K562 (cell line): ENCODE measurements around the gene SH2D4B. TPM values are rescaled to one million over a fixed set of nuclear protein-coding genes. Genes with fewer than 3 reads are reported as not detected.

Experiments
- ATAC-seq: fragments of 200-7000 bp; cut with Tn5 transposase; 3 replicates; pipeline ENCODE4 v1.9.1; 2020; ENCODE audit warnings: moderate library complexity
- BruUV-seq: library from RNA; stranded (reverse); fragments of 400-500 nt; replicated peaks from 2 replicates; lab custom pipeline; 2021; lab: Mats Ljungman, UMichigan
- CTCF ChIA-PET: fragments of 300-600 bp; formaldehyde crosslinking; extraction: SDS; loops from one replicate; lab custom pipeline; 2021; ENCODE audit warnings: low intra/inter-chr PET ratio; lab: Yijun Ruan, JAX
- POLR2A ChIA-PET: fragments of 300-600, 350-650 bp; sonication (Branson Sonifier 250); formaldehyde crosslinking; extraction: SDS; loops from one replicate; lab custom pipeline; 2021; ENCODE audit warnings: antibody characterized with exemption, inconsistent platforms; lab: Yijun Ruan, JAX
- DNase-seq, 4 experiments: peaks; one replicate each; pipeline versions ENCODE4 v3.0.0 to v3.0.0-alpha.2; 2011 to 2018; ENCODE audit warnings: low spot score in 3 of 4, mixed read lengths in 3 of 4; ENCODE audit errors: extremely low read depth in 1 of 4
- FAIRE-seq: peaks from 2 replicates; lab custom pipeline; 2011; peaks lifted over from hg19 to GRCh38; lab: Jason Lieb, UNC
- H2AFZ ChIP-seq: 2 replicates; pipeline ENCODE4 v1.6.0; 2011; ENCODE audit warnings: low read depth, low read length, control low read depth, inconsistent platforms
- H3K27ac ChIP-seq: fragments of 200-600 bp; 3 replicates; pipeline ENCODE4 v1.8.0; 2011; ENCODE audit warnings: low read depth, mild to moderate bottlenecking, control low read depth, inconsistent platforms, low read length, moderate library complexity, mixed read lengths; ENCODE audit errors: extremely low read depth
- H3K27me3 ChIP-seq, 2 experiments: fragments of 300-600 bp in 1 of 2; 2 replicates in 1 of 2; 3 replicates in 1 of 2; pipeline versions ENCODE4 v1.6.0 to v1.8.0; 2011; ENCODE audit warnings: inconsistent platforms in 2 of 2, low read length in 2 of 2, mild to moderate bottlenecking in 1 of 2, mixed read lengths in 1 of 2, moderate library complexity in 1 of 2; ENCODE audit not compliant: control insufficient read depth in 2 of 2, insufficient read depth in 2 of 2
- H3K36me3 ChIP-seq: fragments of 300-600 bp; 3 replicates; pipeline ENCODE4 v1.8.0; 2011; ENCODE audit warnings: mild to moderate bottlenecking, low read length, inconsistent platforms; ENCODE audit not compliant: control insufficient read depth, insufficient read depth
- H3K4me1 ChIP-seq, 2 experiments: fragments of 200-600 bp in 1 of 2; replicated peaks in 1 of 2; 2 replicates in 1 of 2; 3 replicates in 1 of 2; pipeline versions ENCODE4 v1.5.1 to v1.8.0; 2011; ENCODE audit warnings: inconsistent platforms in 2 of 2, low read length in 2 of 2, mild to moderate bottlenecking in 1 of 2, mixed read lengths in 1 of 2, moderate library complexity in 1 of 2; ENCODE audit not compliant: control insufficient read depth in 2 of 2, insufficient read depth in 2 of 2
- H3K4me2 ChIP-seq: 2 replicates; pipeline ENCODE4 v1.6.1; 2011; ENCODE audit warnings: low read length, control low read depth, inconsistent platforms, mixed read lengths; ENCODE audit not compliant: insufficient read depth
- H3K4me3 ChIP-seq: fragments of 200-600 bp; sonication (generic), shearing (Covaris generic); 2 replicates; pipeline ENCODE4 v1.5.1; 2016; ENCODE audit warnings: control low read depth, inconsistent platforms
- H3K79me2 ChIP-seq: fragments of 200-600 bp; 3 replicates; pipeline ENCODE4 v1.8.0; 2011; ENCODE audit warnings: low read length, inconsistent platforms; ENCODE audit not compliant: control insufficient read depth, insufficient read depth
- H3K9ac ChIP-seq, 2 experiments: 2 replicates each; pipeline versions ENCODE4 v1.6.0 to v1.6.1; 2011; ENCODE audit warnings: low read depth in 2 of 2, low read length in 2 of 2, control low read depth in 1 of 2, inconsistent platforms in 1 of 2, mild to moderate bottlenecking in 1 of 2, mixed read lengths in 1 of 2; ENCODE audit not compliant: insufficient read depth in 1 of 2
- H3K9me1 ChIP-seq: one replicate; pipeline ENCODE4 v1.6.0; 2011; ENCODE audit warnings: inconsistent platforms, mild to moderate bottlenecking, low read length, moderate library complexity; ENCODE audit not compliant: control insufficient read depth, insufficient read depth
- H3K9me3 ChIP-seq: replicated peaks from 2 replicates; pipeline ENCODE4 v1.5.1; 2011; ENCODE audit warnings: low read depth, low read length, inconsistent platforms; ENCODE audit not compliant: control insufficient read depth, insufficient read depth
- H4K20me1 ChIP-seq: replicated peaks from 2 replicates; pipeline ENCODE4 v1.6.1; 2011; ENCODE audit warnings: low read length, inconsistent platforms, mixed read lengths; ENCODE audit not compliant: control insufficient read depth, insufficient read depth
- CREM ChIP-seq: IDR thresholded peaks from 2 replicates; pipeline ENCODE4 v1.6.1; 2014; ENCODE audit warnings: antibody characterized with exemption, low read depth
- KLF16 ChIP-seq: IDR thresholded peaks from 2 replicates; pipeline ENCODE4 v1.6.1; 2016; ENCODE audit warnings: antibody characterized with exemption
- RAD21 ChIP-seq, 2 experiments: fragments of 250-450 bp in 1 of 2; fragments of 450-650 bp in 1 of 2; sonication (Bioruptor Pico) in 1 of 2; formaldehyde crosslinking in 1 of 2; IDR thresholded peaks in 1 of 2; conservative IDR thresholded peaks in 1 of 2; 2 replicates each; pipeline versions ENCODE4 v1.4.0 to v1.8.0; 2020 to 2022; ENCODE audit warnings: mild to moderate bottlenecking in 2 of 2, moderate library complexity in 1 of 2
- SMC3 ChIP-seq: conservative IDR thresholded peaks from 2 replicates; pipeline ENCODE4 v1.6.1; 2011; ENCODE audit warnings: low read depth, low read length, improper control_type of control experiment; ENCODE audit not compliant: insufficient read depth
- XRCC3 ChIP-seq: fragments of 450-650 bp; IDR thresholded peaks from 2 replicates; pipeline ENCODE4 v1.6.1; 2017; ENCODE audit warnings: mild to moderate bottlenecking, moderate library complexity
- XRCC5 ChIP-seq: fragments of 200-400 bp; formaldehyde crosslinking; IDR thresholded peaks from 2 replicates; pipeline ENCODE4 v1.6.1; 2017; ENCODE audit warnings: low read depth, mild to moderate bottlenecking, low read length
- ZKSCAN8 ChIP-seq: fragments of 200-800 bp; sonication (Bioruptor generic); IDR thresholded peaks from 2 replicates; pipeline ENCODE4 v1.6.1; 2016; ENCODE audit warnings: missing genetic modification characterization, missing compliant biosample characterization
- WGBS: fragments of 100-300 bp; shearing (Covaris generic); methylation state at CpG from one replicate; pipeline ENCODE4 v1.1.6; 2016; ENCODE audit warnings: low coverage, mixed read lengths; ENCODE audit not compliant: insufficient coverage; ENCODE audit errors: missing lambda C conversion rate; 5-methylcytosine and 5-hydroxymethylcytosine counted together
- in situ Hi-C: fragments of 300-500 bp; cut with MboI; formaldehyde crosslinking; loops from 4 replicates; pipeline ENCODE4 v1.15.0; 2018; ENCODE audit warnings: inconsistent platforms, mixed read lengths
- intact Hi-C: fragments of 100-400 bp; cut with micrococcal nuclease; formaldehyde crosslinking; loops from 2 replicates; pipeline ENCODE4 v1.14.2; 2022
- polyA plus RNA-seq, 8 experiments: library from polyadenylated mRNA; depleted of rRNA in 4 of 8; stranded (reverse) in 5 of 8; unstranded in 3 of 8; fragments of >200 nt; fragmentation: Nextera tagmentation in 2 of 8; fragmentation: Illumina TruSeq in 1 of 8; extraction: Ambion mirVana in 2 of 8; extraction: Trizol in 1 of 8; gene quantifications; 2 replicates each; pipeline versions ENCODE4 v1.2.1 to v1.2.3, GENCODE V29; 2011 to 2014; ENCODE audit warnings: inconsistent platforms in 1 of 8, missing spikeins in 1 of 8
- total RNA-seq, 7 experiments: library from RNA; depleted of rRNA in 6 of 7; stranded (reverse); fragments of >200 nt in 6 of 7; fragmentation: Illumina TruSeq in 2 of 7; extraction: Trizol in 2 of 7; gene quantifications; 2 replicates each; pipeline versions ENCODE4 v1.2.1 to v1.2.3, GENCODE V29; 2011 to 2021; ENCODE audit warnings: low replicate concordance in 1 of 7
- TF ChIP-seq, protein P1 (sequence below), 3 experiments: IDR thresholded peaks in 2 of 3; conservative IDR thresholded peaks in 1 of 3; 2 replicates each; pipeline ENCODE4 v1.5.1; 2011 to 2012; ENCODE audit warnings: low read length in 3 of 3, mild to moderate bottlenecking in 3 of 3, control low read depth in 2 of 3, improper control_type of control experiment in 1 of 3, inconsistent platforms in 1 of 3, low read depth in 1 of 3, mixed read lengths in 1 of 3, moderate library complexity in 1 of 3; ENCODE audit not compliant: insufficient read depth in 2 of 3
- TF ChIP-seq, protein P2 (sequence below), 2 experiments: IDR thresholded peaks in 1 of 2; conservative IDR thresholded peaks in 1 of 2; 2 replicates each; pipeline ENCODE4 v1.6.1; 2016; ENCODE audit warnings: low read depth in 2 of 2, mild to moderate bottlenecking in 1 of 2, missing compliant biosample characterization in 1 of 2, missing genetic modification characterization in 1 of 2, moderate library complexity in 1 of 2

SH2D4B gene
- total and polyA plus RNA-seq, 9 of the 15 experiments (the other 6 are each of a cell fraction or from before 2014, with no cell fraction given), result 0.03 to 0.14 (median 0.04) TPM; not detected in 4

DNA sequence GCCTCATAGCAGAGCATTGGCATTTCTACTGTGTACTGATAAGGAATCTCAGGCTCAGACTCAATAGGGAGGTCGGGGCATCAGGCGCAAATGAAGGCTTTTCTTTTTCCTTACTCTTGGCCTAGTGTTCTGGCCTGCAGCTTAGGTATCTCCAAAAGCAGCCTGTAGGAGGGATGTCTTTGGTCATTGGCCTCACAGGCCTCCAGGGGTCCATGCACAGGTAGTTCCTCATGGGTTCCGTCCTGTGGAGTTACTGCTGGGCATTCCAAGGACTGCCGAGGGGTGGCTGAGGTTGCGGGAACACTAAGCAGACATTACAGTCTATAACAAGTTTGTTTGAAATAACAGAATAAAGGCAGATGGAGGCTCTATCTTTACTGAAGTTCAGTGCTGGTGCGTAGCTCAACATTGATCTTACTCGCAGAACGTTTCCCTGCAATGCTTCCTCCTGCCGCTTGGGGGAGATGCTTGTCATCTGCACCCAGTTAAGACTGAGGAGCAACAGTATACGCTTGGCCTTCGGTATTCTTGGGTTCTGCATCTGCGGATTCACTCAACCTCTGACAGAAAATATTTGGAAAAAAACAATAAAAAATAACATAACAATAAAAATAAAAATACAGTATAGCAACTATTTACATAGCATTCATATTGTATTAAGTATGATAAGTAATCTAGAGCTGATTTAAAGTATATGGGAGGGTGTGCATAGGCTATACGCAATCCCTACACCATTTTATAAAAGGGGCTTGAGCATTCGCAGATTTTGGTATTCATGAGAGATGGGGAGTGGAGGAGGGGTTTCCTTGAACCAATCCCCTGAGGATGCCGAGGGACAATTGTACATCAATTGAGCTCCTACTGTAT is 58.9 kb downstream of the SH2D4B start:
- ChIA-PET CTCF (interaction anchor here (0.9 kb wide), 1 partner anchor 327 kb away, joined by 3 read pairs; no protein-coding TSS in a partner anchor), POLR2A (interaction anchor here (0.6 to 1.5 kb wide), 4 partner anchors 8 to 190 kb away, joined by 3 to 7 read pairs (median 4); no protein-coding TSS in a partner anchor)
- no peaks in the 10 kb centered on the region for H3K79me2 ChIP-seq
- ATAC-seq (peak; percentile 91), FAIRE-seq (peak; percentile 96), DNase-seq (peak; percentile 75 to 83 (median 79))
- H3K27me3 ChIP-seq, result peaks cover 0 to 4% of the 10 kb centered on the region in 2 experiments; a peak in 1 of 5 replicates
- H3K9me1 ChIP-seq, result no peaks in the 10 kb centered on the region
- no peak overlapping the region for H3K27ac ChIP-seq
- H4K20me1 ChIP-seq, result no peaks in the 10 kb centered on the region
- no peaks in the 10 kb centered on the region for H3K9me3 ChIP-seq
- TF ChIP-seq RAD21 (CRISPR knock-in tag; conservative IDR thresholded peaks at IDR 0.05 in 1 of 2, IDR thresholded peaks at IDR 0.05 in 1 of 2) (peak in 1 of 2 experiments; percentile 46; a peak in 2 of 4 replicates), SMC3 (peak; percentile 61), XRCC5 (0 out of 2 replicates have a peak, but pooled peaks have one; percentile 24), CREM (peak; percentile 57; the same call in 1 of the 2 replicates), XRCC3 (no peak), ZKSCAN8 (CRISPR knock-in tag) (peak; percentile 83), KLF16 (peak; percentile 41; the same call in 1 of the 2 replicates)
- TF ChIP-seq, protein P1, sequence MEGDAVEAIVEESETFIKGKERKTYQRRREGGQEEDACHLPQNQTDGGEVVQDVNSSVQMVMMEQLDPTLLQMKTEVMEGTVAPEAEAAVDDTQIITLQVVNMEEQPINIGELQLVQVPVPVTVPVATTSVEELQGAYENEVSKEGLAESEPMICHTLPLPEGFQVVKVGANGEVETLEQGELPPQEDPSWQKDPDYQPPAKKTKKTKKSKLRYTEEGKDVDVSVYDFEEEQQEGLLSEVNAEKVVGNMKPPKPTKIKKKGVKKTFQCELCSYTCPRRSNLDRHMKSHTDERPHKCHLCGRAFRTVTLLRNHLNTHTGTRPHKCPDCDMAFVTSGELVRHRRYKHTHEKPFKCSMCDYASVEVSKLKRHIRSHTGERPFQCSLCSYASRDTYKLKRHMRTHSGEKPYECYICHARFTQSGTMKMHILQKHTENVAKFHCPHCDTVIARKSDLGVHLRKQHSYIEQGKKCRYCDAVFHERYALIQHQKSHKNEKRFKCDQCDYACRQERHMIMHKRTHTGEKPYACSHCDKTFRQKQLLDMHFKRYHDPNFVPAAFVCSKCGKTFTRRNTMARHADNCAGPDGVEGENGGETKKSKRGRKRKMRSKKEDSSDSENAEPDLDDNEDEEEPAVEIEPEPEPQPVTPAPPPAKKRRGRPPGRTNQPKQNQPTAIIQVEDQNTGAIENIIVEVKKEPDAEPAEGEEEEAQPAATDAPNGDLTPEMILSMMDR (IDR thresholded peaks at IDR 0.05 in 2 of 3, conservative IDR thresholded peaks at IDR 0.05 in 1 of 3; ENCODE audit: insufficient read depth in 2 of 3, low read depth in 1 of 3, low read length in 3 of 3), result peak; percentile 82 to 93 (median 83)
- TF ChIP-seq, protein P2, sequence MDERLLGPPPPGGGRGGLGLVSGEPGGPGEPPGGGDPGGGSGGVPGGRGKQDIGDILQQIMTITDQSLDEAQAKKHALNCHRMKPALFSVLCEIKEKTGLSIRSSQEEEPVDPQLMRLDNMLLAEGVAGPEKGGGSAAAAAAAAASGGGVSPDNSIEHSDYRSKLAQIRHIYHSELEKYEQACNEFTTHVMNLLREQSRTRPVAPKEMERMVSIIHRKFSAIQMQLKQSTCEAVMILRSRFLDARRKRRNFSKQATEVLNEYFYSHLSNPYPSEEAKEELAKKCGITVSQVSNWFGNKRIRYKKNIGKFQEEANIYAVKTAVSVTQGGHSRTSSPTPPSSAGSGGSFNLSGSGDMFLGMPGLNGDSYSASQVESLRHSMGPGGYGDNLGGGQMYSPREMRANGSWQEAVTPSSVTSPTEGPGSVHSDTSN (CRISPR knock-in tag; IDR thresholded peaks at IDR 0.05; ENCODE audit: low read depth), result no peak
- TF ChIP-seq, protein P2 (tag; conservative IDR thresholded peaks at IDR 0.05; ENCODE audit: low read depth), result no peak
- no peaks in the 10 kb centered on the region; a peak in 1 of 5 replicates for H3K4me1 ChIP-seq
- no peak overlapping the region for H3K9ac ChIP-seq
- no peaks in the 10 kb centered on the region for H3K36me3 ChIP-seq
- peak overlapping the region; percentile 48; the same call in 1 of the 2 replicates for H2AFZ ChIP-seq
- intact Hi-C loops (loop anchor here (5.0 kb wide), 1 partner anchor 154 kb away; no protein-coding TSS in a partner anchor), in situ Hi-C loops (no loop called here)
- BruUV-seq, result no TSS peak
- no peak overlapping the region for H3K4me3 ChIP-seq
- 10% methylated on average over 15 of the region's 15 CpGs for WGBS
- H3K4me2 ChIP-seq, result no peak overlapping the region
